ENCODE results near the gene RGMA.

DNA sequence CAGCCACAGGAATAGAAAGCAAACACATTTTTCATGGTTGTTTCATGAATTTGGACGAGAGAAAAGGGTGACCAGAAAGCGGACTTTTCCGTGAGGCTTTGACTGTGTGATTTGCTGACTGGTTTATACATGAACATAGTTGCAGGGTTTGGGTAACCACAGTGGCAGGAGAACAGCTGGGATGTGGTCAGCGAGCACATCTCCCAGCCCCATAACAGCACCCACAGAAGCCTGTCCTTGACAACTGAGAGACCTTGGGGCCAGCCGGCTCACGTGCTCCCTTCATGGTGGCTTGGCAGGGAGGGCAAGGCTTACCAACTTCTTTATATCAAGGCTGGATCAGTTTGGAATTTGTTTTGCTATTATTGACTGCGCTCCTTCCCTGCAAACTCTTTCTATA is 13.2 kb upstream of the RGMA start:
- TF ChIP-seq EZH2 (IDR thresholded peaks at IDR 0.05; ENCODE audit: borderline replicate concordance) (no peak), EZH2phosphoT487 (IDR thresholded peaks at IDR 0.05; ENCODE audit: low read depth, severe bottlenecking, unreplicated experiment) (no peak)
- TF ChIP-seq, protein P1, sequence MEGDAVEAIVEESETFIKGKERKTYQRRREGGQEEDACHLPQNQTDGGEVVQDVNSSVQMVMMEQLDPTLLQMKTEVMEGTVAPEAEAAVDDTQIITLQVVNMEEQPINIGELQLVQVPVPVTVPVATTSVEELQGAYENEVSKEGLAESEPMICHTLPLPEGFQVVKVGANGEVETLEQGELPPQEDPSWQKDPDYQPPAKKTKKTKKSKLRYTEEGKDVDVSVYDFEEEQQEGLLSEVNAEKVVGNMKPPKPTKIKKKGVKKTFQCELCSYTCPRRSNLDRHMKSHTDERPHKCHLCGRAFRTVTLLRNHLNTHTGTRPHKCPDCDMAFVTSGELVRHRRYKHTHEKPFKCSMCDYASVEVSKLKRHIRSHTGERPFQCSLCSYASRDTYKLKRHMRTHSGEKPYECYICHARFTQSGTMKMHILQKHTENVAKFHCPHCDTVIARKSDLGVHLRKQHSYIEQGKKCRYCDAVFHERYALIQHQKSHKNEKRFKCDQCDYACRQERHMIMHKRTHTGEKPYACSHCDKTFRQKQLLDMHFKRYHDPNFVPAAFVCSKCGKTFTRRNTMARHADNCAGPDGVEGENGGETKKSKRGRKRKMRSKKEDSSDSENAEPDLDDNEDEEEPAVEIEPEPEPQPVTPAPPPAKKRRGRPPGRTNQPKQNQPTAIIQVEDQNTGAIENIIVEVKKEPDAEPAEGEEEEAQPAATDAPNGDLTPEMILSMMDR (IDR thresholded peaks at IDR 0.05; ENCODE audit: poor library complexity) = no peak
